ENCODE measurements around the gene TRIM39.
"Not testable (repeated sequence)": the region's sequence is repeated elsewhere in the genome, so short reads cannot be mapped to it uniquely, and the experiment has no call there.

The TRIM39 gene

GRCh38 chr6:30369280-30369679 lies 42.6 kb downstream of the TRIM39 start:
- not testable (repeated sequence) for DNase-seq

GRCh38 chr6:30378290-30378937 lies 51.7 kb downstream of the TRIM39 start:
- DNase-seq, result no peak

DNA sequence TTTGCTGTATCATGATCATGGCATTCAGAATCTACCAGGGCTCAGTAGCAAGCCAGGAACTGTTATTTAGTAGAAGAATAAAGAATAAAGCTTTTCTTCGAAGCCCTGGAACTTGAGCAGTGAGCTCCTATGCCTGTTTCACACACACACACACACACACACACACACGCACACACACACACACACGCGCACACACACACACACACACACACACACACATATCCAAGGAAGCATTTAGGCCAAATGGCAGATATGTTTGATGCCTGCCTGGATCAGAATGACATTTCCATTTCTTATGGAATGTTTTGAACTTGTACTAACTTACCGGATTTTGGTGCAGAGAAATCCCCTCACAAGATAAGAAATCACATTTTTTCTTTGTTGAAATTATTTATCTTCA lies 53.7 kb downstream of the TRIM39 start:
- no peak for DNase-seq

- no peak for DNase-seq
Measured at GRCh38 chr6:30386166-30386565, 59.4 kb downstream of the TRIM39 start.

DNA sequence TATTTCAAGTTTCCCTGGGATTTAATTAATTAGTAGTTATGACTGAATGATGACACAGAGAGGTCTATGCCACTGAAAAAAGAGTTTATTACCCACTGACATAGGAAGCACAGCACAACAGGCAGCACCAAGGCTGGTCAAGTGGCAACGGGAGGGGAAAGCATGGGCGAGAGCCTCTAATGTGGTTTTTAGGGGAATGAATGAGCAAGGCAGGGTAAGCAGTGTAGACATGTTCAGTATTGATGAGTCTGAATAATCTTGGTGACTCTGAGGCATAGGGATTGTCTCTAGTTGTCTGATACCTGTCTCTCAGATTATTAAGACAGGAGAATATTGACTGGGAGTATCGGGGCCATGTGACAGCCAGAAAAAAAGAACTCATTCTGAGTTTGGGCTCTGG lies 64.5 kb downstream of the TRIM39 start:
- no peak for DNase-seq

All from CD4-positive, alpha-beta T cell treated with Interferon gamma for 1 hour (primary cell).